GM18861 (cell line): Measurements from ENCODE around the gene ATP6V1C2.
"Not testable (repeated sequence)": the region's sequence is repeated elsewhere in the genome, so short reads cannot be mapped to it uniquely, and the experiment has no call there.

Experiments used
- ATAC-seq: cut with Tn5 transposase; IDR thresholded peaks from one replicate; pipeline ENCODE4 v1.9.1; 2021; ENCODE audit not compliant: unreplicated experiment

The ATP6V1C2 gene

GRCh38 chr2:10784719-10785118, 63.3 kb downstream of the ATP6V1C2 start:
- ATAC-seq, result no peak

DNA sequence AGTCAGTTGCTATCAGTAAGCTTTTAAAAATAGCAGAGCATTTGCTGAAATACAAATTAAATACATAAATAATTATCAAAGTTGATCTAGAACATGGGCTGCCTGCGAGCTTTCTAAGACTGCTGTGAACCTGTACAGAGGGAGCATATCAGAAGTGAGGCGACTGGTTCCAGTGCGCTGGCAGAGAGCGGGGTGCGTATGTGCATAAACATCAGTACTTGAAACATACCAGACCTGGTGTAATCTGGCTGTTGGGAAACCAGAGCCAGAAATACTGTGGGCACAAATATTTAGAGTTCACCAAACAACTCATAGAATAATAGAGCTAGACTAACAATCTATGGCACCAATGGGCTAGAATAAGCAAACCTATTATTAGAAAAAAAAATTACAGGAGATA, 63.8 kb downstream of the ATP6V1C2 start:
- no peak for ATAC-seq

DNA sequence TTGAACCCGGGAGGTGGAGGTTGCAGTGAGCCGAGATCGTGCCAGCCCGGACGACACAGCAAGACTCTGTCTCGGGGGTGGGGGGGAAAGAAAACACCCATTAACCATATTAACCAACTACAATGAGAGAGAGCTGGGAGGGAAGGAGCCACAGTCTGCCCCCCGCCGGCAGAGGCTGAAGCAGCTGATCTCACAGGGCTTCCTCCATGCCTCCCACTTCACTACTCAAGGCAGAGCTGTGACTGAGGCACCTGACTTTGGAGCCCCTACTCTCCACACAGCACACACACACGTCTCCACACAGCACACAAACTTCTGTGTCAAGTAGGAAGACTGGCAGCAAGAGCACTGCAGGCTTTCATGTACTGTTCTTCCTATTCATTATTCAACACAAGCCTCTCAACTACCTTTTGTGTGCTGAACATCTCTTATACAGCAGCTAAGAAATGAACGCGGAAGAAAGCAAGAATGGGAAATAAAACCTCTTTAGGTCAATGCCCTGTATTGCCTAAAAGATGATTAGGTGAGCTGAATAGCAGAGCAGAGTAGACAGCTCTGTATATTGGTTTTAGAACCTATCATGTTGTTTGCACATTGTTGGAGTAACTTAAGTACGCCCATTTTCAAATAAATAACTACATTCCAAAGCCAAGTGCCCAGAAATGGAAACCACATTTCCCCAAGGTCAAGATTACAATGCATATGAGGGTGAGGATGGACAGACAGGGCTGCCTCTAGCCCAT, 65.0 kb downstream of the ATP6V1C2 start:
- ATAC-seq, result no peak

DNA sequence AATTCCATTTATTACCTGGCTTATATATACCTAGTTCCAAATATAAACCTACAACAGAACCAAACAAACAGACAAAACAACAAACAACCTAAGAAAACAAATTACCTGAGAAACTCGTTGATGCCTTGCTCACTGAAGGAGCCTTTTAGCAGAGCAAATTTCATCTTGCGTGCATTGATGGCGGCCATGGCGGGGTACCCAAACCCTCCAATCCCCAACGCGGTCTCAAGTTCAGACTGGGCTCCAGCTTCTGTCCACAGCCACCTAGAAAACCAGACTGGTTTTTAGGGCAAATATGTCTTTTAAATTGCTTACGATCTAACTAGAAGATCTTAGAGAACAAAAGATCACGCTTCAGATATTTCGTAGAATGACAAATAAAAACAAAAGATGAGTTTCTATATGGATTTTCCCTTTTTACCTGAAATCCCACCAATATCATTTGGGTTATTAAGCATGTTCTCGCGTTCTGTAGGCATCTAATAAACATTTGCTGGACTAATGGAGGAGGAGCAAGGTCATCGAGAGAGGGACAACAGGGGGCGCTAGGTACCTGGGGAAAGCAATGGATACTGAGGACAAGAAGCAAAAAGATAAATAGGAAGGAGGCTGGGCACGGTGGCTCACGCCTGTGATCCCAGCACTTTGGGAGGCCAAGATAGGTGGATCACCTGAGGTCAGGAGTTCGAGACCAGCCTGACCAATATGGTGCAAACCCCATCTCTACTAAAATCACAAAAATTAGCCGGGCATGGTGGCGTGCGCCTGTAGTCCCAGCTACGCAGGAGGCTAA, 65.9 kb downstream of the ATP6V1C2 start:
- ATAC-seq, result no peak

DNA sequence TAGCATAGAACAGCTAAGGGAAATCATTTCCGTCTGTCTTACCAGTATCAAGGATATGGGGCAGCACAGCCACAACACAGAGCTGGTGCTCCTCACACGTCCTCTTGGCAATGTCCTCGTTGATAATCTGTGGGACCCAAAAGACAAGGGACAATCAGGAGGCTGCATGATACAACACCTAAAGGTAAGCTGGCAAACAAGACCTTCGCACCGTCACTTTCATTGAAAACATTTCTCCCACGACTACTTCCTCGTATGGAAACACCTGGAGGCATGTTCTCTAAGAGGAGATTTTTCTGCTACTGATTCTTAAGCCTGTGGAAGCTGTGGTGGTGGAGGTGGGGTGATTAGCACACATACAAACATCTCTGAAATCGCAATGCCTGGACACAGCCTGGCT, 67.4 kb downstream of the ATP6V1C2 start:
- no peak for ATAC-seq

- peak; percentile 42 for ATAC-seq
Measured at GRCh38 chr2:10790228-10790973, 69.0 kb downstream of the ATP6V1C2 start.

GRCh38 chr2:10792001-10792634, 70.7 kb downstream of the ATP6V1C2 start:
- no peak for ATAC-seq

DNA sequence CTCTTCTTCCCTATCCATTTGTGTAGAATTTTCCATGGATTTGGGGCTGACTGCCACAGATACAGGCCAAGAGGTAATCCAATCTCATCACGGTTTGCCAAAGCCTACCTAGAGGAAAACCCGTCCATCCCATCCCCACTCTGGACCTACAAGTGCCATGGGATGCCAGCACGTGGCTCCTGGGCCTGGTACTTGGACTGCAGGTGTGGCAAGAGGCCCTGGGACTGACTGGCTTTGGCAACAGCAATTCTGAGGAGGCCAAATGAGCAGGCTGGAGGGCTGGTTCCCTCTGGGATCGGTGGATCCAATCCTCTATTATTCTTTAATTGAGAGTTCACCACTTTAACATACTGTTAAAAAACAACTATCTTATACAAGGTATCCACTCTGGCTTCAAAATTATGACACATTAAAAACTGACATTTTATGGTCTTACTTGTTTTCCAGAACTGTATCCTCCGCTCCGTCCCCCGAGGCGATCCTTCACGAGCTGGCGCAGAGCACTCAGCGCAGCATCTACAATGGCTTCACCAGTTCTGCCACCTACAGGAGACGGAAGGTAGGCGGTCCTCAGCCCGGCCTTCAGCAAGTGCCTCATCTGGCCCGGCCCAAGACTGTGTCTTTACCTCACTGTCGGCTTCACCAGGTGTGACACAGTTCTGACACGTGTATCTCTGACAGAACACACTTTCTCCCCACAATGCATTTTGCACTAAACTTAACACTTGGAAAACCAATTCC, 71.4 kb downstream of the ATP6V1C2 start:
- no peak for ATAC-seq

GRCh38 chr2:10793816-10794215, 72.4 kb downstream of the ATP6V1C2 start:
- ATAC-seq, result no peak

DNA sequence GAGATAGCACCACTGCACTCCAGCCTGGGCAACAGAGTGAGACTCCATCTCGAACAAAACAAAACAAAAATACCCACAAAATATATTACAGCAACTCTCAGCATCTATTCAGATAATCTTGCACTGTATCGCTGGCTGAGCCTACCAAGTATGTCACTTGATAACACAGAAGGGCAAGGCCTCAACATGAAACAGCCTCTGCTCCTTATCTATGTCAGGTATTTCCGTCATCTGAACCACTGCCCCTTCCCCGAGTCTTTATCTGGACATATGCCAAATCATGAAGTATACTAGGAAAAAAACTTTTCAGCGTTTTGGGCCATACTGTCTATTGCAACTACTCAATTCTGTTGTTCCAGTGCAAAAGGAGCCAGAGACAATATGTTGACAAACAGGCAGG, 73.4 kb downstream of the ATP6V1C2 start:
- no peak for ATAC-seq

- ATAC-seq, result no peak
Measured at GRCh38 chr2:10795508-10796046, 74.1 kb downstream of the ATP6V1C2 start.

DNA sequence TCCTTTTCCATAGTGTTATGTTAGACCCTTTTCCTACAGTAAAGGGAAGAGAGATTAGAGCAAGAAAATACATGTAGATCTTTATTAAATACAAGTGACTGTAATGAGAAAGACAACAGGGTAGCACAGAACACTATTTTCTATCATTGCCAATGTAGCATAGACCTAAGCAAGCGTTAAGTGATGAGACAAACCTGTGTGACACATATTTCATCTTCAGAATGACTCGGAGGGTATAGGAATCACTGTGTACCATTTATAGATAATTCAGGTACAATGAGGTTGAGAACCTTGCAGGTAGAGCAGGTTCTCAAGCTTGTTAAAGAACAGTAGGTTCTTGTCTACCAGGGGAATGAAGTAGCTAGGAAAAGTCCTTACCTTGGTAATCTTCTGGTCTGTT, 75.3 kb downstream of the ATP6V1C2 start:
- ATAC-seq, result no peak

- ATAC-seq, result no peak
Measured at GRCh38 chr2:10798783-10799182, 77.4 kb downstream of the ATP6V1C2 start.

DNA sequence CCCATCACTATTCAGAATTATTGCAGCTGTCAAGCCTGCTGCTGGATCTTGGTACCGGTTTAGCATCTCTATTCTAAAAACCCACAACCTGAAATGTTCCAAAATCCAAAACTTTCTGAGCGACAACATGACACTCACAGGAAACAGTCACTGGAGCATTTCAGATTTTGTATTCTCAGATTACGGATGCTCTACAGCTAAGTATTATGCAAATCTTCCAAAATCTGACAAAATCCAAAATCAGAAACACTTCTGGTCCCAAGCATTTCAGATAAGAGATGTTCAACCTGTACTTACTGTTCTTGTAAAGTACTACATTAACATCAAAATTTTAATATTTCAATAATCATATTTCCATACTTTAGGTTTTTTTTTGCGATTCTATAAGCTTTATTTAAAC, 78.7 kb downstream of the ATP6V1C2 start:
- ATAC-seq, result no peak

DNA sequence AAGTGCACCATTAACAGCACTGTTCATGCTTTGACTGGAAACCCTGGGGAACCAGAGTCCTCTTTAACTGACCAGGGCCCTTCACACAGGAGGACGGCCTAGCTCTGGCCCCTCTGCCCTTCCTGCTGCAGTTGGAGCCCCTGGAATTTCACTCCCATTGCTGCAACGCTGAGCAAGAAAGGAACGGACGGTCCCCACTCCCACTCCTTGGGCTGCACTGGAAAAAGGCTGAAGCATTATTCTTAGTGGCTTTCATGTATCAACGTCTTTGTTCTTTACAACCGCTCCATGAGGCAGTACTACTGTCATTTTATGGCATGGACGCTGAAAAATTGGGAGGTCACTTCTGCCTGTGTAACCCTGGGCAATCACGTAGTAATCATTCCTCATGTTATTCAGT, 81.2 kb downstream of the ATP6V1C2 start:
- no peak for ATAC-seq

DNA sequence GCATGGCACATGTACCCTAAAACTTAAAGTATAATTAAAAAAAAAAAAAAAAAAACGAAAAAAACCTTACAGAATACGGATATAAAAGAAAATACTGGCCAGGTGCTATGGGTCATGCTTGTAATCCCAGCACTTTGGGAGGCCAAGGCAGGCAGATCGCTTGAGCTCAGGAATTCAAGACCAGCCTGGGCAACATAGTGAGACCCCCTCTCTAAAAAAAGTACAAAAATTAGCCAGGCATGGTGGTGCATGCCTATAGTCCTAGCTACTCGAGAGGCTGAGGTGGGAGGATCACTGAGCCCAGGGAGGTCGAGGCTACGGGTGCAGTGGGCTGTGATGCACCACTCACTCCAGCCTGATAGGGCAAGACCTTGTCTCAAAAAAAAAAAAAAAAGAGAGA, 84.6 kb downstream of the ATP6V1C2 start:
- not testable (repeated sequence) for ATAC-seq

DNA sequence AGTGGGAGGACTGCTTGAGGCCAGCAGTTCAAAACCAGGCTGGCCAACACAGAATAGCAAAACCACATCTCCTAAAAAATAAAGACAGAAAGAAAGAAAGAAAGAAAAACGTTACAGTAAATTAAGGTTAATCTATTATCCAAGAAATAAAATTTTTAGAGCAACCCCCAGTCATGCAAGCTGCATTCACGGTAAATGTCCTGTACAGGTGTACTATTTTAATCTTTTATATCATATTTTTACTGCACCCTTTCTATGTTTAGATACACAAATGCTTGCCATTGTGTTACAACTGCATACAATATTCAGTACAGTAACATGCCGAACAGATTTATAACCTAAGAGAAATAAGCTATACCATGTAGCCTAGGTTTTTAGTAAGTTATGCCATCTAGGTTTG, 85.1 kb downstream of the ATP6V1C2 start:
- ATAC-seq, result no peak

- peak; percentile 40 for ATAC-seq
Measured at GRCh38 chr2:10810202-10811161, 89.1 kb downstream of the ATP6V1C2 start.

DNA sequence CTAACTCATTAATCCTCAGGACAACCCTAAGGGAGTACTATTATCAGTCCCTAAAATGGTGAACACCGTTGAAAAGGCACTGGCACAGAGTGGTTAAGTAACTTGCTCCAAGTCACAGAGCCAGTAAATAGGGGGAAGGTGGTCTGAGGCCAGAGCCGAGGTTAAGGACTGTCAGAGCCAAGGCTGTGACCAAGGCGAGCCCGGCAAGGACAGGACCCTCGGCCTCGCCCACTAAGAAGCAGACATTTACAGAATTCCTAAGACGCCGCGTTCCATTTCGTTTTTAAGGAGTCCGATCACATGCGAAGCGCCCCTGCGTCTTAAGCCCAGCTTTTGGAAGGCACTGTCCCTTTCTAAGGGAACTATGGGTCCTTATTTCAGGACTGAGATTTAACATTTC, 90.1 kb downstream of the ATP6V1C2 start:
- ATAC-seq, result no peak
